IPS-18a (cell line): ENCODE results near the gene ESRP2.

Source experiments
- H3K27ac ChIP-seq: one replicate; pipeline ENCODE4 v1.5.1; 2013; ENCODE audit warnings: low read length
- H3K27me3 ChIP-seq: one replicate; pipeline ENCODE4 v1.6.1; 2013; ENCODE audit warnings: mild to moderate bottlenecking, low read length; ENCODE audit not compliant: control insufficient read depth, insufficient read depth
- H3K36me3 ChIP-seq: one replicate; pipeline ENCODE4 v1.6.1; 2013; ENCODE audit warnings: low read depth, low read length; ENCODE audit not compliant: control insufficient read depth
- H3K4me1 ChIP-seq: one replicate; pipeline ENCODE4 v1.6.1; 2013; ENCODE audit warnings: low read depth, low read length; ENCODE audit not compliant: control insufficient read depth
- H3K4me3 ChIP-seq: one replicate; pipeline ENCODE4 v1.5.1; 2013; ENCODE audit warnings: low read length
- H3K9ac ChIP-seq: one replicate; pipeline ENCODE4 v1.6.1; 2013; ENCODE audit warnings: mild to moderate bottlenecking, low read length, moderate library complexity
- H3K9me3 ChIP-seq: one replicate; pipeline ENCODE4 v1.6.1; 2013; ENCODE audit warnings: low read depth, low read length; ENCODE audit not compliant: control insufficient read depth

The ESRP2 gene

GRCh38 chr16:68273896-68274295 lies 38.0 kb upstream of the ESRP2 start:
- Histone ChIP-seq H3K9ac (no peak overlapping the region), H3K4me1 (no peaks in the 10 kb centered on the region), H3K27me3 (no peaks in the 10 kb centered on the region), H3K9me3 (no peaks in the 10 kb centered on the region), H3K27ac (no peak overlapping the region), H3K36me3 (peaks cover 13% of the 10 kb centered on the region), H3K4me3 (no peak overlapping the region)

GRCh38 chr16:68273459-68273858 lies 37.5 kb upstream of the ESRP2 start:
- no peak overlapping the region for H3K27ac ChIP-seq
- no peaks in the 10 kb centered on the region for H3K9me3 ChIP-seq
- H3K36me3 ChIP-seq = peaks cover 13% of the 10 kb centered on the region
- H3K9ac ChIP-seq = no peak overlapping the region
- no peak overlapping the region for H3K4me3 ChIP-seq
- H3K27me3 ChIP-seq = no peaks in the 10 kb centered on the region
- H3K4me1 ChIP-seq = no peaks in the 10 kb centered on the region

- peaks cover 13% of the 10 kb centered on the region for H3K36me3 ChIP-seq
- no peaks in the 10 kb centered on the region for H3K27me3 ChIP-seq
- no peak overlapping the region for H3K4me3 ChIP-seq
- H3K9me3 ChIP-seq = no peaks in the 10 kb centered on the region
- no peak overlapping the region for H3K27ac ChIP-seq
- no peak overlapping the region for H3K9ac ChIP-seq
- peaks cover 7% of the 10 kb centered on the region for H3K4me1 ChIP-seq
These were observed 36.7 kb upstream of the ESRP2 start for GRCh38 chr16:68272507-68273209.

- Histone ChIP-seq H3K4me1 (peaks cover 14% of the 10 kb centered on the region), H3K9ac (no peak overlapping the region), H3K27ac (no peak overlapping the region)
These were observed 34.4 kb upstream of the ESRP2 start for GRCh38 chr16:68270353-68270752.

GRCh38 chr16:68269793-68270192 lies 33.9 kb upstream of the ESRP2 start:
- Histone ChIP-seq H3K9ac (no peak overlapping the region), H3K4me3 (no peak overlapping the region), H3K4me1 (peaks cover 14% of the 10 kb centered on the region), H3K27ac (no peak overlapping the region), H3K36me3 (peaks cover 10% of the 10 kb centered on the region), H3K9me3 (no peaks in the 10 kb centered on the region), H3K27me3 (peaks cover 10% of the 10 kb centered on the region)

More at GRCh38 chr16:68270353-68270752, 34.4 kb upstream of the ESRP2 start:
- Histone ChIP-seq H3K27me3 (peaks cover 5% of the 10 kb centered on the region), H3K4me3 (no peak overlapping the region), H3K36me3 (peaks cover 13% of the 10 kb centered on the region), H3K9me3 (no peaks in the 10 kb centered on the region)

GRCh38 chr16:68267612-68268405 lies 31.9 kb upstream of the ESRP2 start:
- Histone ChIP-seq H3K27ac (peak overlapping the region; percentile 18), H3K4me1 (peaks cover 14% of the 10 kb centered on the region), H3K27me3 (peaks cover 20% of the 10 kb centered on the region), H3K9me3 (no peaks in the 10 kb centered on the region), H3K36me3 (no peaks in the 10 kb centered on the region), H3K9ac (peak overlapping the region; percentile 34), H3K4me3 (peak overlapping the region; percentile 45)

- Histone ChIP-seq H3K27me3 (peaks cover 20% of the 10 kb centered on the region), H3K4me3 (peak overlapping the region; percentile 84), H3K36me3 (no peaks in the 10 kb centered on the region), H3K27ac (no peak overlapping the region), H3K9me3 (no peaks in the 10 kb centered on the region), H3K9ac (peak overlapping the region; percentile 61), H3K4me1 (peaks cover 14% of the 10 kb centered on the region)
These were observed 29.4 kb upstream of the ESRP2 start for GRCh38 chr16:68265078-68265920.

- Histone ChIP-seq H3K9ac (peak within 1 kb of the TSS; percentile 61), H3K27ac (no peak within 1 kb of the TSS), H3K4me3 (peak within 1 kb of the TSS; percentile 84), H3K9me3 (no peaks in the 10 kb centered on the region), H3K36me3 (no peaks in the 10 kb centered on the region), H3K4me1 (peaks cover 14% of the 10 kb centered on the region), H3K27me3 (peaks cover 20% of the 10 kb centered on the region)
These were observed 28.5 kb upstream of the ESRP2 start, which contains the start of gene SLC7A6 for GRCh38 chr16:68264128-68265077. Gene SLC7A6 (plus strand): TSS chr16:68264526. CDS start chr16:68274727, 10,201 bp downstream.

- Histone ChIP-seq H3K36me3 (no peaks in the 10 kb centered on the region), H3K9ac (no peak overlapping the region), H3K27me3 (peaks cover 20% of the 10 kb centered on the region), H3K4me3 (peak overlapping the region; percentile 84), H3K4me1 (peaks cover 14% of the 10 kb centered on the region), H3K9me3 (no peaks in the 10 kb centered on the region), H3K27ac (no peak overlapping the region)
These were observed 27.7 kb upstream of the ESRP2 start for GRCh38 chr16:68263559-68264127.

- H3K27me3 ChIP-seq = peaks cover 8% of the 10 kb centered on the region
- H3K4me1 ChIP-seq = no peaks in the 10 kb centered on the region
- H3K9ac ChIP-seq = no peak overlapping the region
- H3K36me3 ChIP-seq = no peaks in the 10 kb centered on the region
- no peak overlapping the region for H3K4me3 ChIP-seq
- H3K9me3 ChIP-seq = no peaks in the 10 kb centered on the region
- H3K27ac ChIP-seq = no peak overlapping the region
These were observed 23.3 kb upstream of the ESRP2 start for GRCh38 chr16:68259007-68259825.
